ENCODE measurements around the gene TRIM69.

Gene TRIM69

GRCh38 chr15:44705986-44706385 lies 30.3 kb upstream of the TRIM69 start:
- Histone ChIP-seq H3K4me3 (replicated peaks; ENCODE audit: insufficient read depth, low read length) (no peak overlapping the region), H3K27ac (replicated peaks) (no peak overlapping the region), H3K27me3 (ENCODE audit: insufficient read depth, poor library complexity, severe bottlenecking) (no peaks in the 10 kb centered on the region)
- TF ChIP-seq GABPA (IDR thresholded peaks at IDR 0.05; ENCODE audit: low read depth) (no peak), SPI1 (IDR thresholded peaks at IDR 0.05; ENCODE audit: borderline replicate concordance, low read depth) (no peak), POLR2AphosphoS5 (IDR thresholded peaks at IDR 0.05; ENCODE audit: low read depth) (no peak), CTCF (IDR thresholded peaks at IDR 0.05; ENCODE audit: insufficient read depth, low read length) (no peak), REST (IDR thresholded peaks at IDR 0.05; ENCODE audit: insufficient replicate concordance, low read depth) (no peak)
- no peak for DNase-seq (ENCODE audit: low read depth in 1 of 2, low spot score in 1 of 2)

GRCh38 chr15:44706401-44706800 lies 29.9 kb upstream of the TRIM69 start:
- no peak overlapping the region for H3K4me3 ChIP-seq (replicated peaks; ENCODE audit: insufficient read depth, low read length)
- no peak for TF ChIP-seq SPI1 (IDR thresholded peaks at IDR 0.05; ENCODE audit: borderline replicate concordance, low read depth)
- no peak for TF ChIP-seq CTCF (IDR thresholded peaks at IDR 0.05; ENCODE audit: insufficient read depth, low read length)
- no peak for TF ChIP-seq POLR2AphosphoS5 (IDR thresholded peaks at IDR 0.05; ENCODE audit: low read depth)
- TF ChIP-seq REST (IDR thresholded peaks at IDR 0.05; ENCODE audit: insufficient replicate concordance, low read depth): no peak
- no peak for TF ChIP-seq GABPA (IDR thresholded peaks at IDR 0.05; ENCODE audit: low read depth)
- H3K27me3 ChIP-seq (ENCODE audit: insufficient read depth, poor library complexity, severe bottlenecking): no peaks in the 10 kb centered on the region
- no peak overlapping the region for H3K27ac ChIP-seq (replicated peaks)
- DNase-seq (ENCODE audit: low read depth in 1 of 2, low spot score in 1 of 2): no peak

- TF ChIP-seq POLR2AphosphoS5 (IDR thresholded peaks at IDR 0.05; ENCODE audit: low read depth) (no peak), GABPA (IDR thresholded peaks at IDR 0.05; ENCODE audit: low read depth) (no peak), SPI1 (IDR thresholded peaks at IDR 0.05; ENCODE audit: borderline replicate concordance, low read depth) (no peak), REST (IDR thresholded peaks at IDR 0.05; ENCODE audit: insufficient replicate concordance, low read depth) (no peak), CTCF (IDR thresholded peaks at IDR 0.05; ENCODE audit: insufficient read depth, low read length) (no peak)
- no peaks in the 10 kb centered on the region for H3K27me3 ChIP-seq (ENCODE audit: insufficient read depth, poor library complexity, severe bottlenecking)
- H3K4me3 ChIP-seq (replicated peaks; ENCODE audit: insufficient read depth, low read length): no peak overlapping the region
- no peak for DNase-seq (ENCODE audit: low read depth in 1 of 2, low spot score in 1 of 2)
- H3K27ac ChIP-seq (replicated peaks): no peak overlapping the region
Observed at GRCh38 chr15:44706946-44707636, 29.2 kb upstream of the TRIM69 start.
